ENCODE results near the gene TM9SF4. TPM values are rescaled to one million over a fixed set of nuclear protein-coding genes. Genes with fewer than 3 reads are reported as not detected.
"Not testable (repeated sequence)": the region's sequence is repeated elsewhere in the genome, so short reads cannot be mapped to it uniquely, and the experiment has no call there.

TM9SF4 gene
- total RNA-seq, 1 experiment from 2014 or later: 30.9 TPM

DNA sequence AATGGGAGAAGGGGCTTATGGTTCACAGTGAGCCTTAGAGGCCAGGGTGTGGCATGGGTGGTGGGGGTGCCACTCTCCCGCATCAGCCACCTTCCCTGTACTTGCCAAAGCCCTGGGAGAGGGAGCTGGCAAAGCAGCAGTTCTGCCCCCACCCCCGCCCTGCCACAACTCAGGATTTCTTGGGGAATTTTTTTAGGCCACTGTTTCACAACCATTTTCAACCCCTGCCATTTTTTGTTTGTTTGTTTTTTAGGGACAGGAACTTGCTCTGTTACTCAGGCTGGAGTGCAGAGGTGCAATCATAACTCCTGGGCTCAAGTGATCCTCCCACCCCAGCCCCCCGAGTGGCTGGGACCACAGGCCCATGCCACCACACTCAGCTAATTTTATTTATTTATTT lies 22.4 kb upstream of the TM9SF4 start:
- no peak for DNase-seq (ENCODE audit: low read depth, low spot score)
- in situ Hi-C loops (cut with HindIII; ENCODE audit: low pct_unique_long_range_greater_than_20kb, low sequenced_read_pairs): no loop called here

DNA sequence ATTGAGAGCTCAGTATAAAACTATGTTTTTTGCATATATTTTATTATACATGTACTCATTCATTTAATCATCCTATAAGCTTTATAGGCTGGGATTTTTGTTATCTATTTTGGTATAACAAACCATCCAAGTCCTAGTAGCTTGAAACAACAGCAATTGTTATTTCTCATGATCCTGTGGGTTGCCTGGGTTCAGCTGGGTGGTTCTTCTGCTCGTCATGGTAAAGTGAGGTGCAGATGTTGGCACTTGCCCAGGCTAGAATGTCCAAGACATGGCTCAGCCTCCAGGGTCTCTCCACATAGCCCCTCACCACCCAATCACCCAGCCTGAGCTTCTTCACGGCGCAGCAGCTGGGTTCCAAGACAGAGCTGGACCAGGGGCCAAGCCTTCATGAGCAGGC lies 20.8 kb upstream of the TM9SF4 start:
- DNase-seq (ENCODE audit: low read depth, low spot score): no peak
- in situ Hi-C loops (cut with HindIII; ENCODE audit: low pct_unique_long_range_greater_than_20kb, low sequenced_read_pairs): no loop called here

DNA sequence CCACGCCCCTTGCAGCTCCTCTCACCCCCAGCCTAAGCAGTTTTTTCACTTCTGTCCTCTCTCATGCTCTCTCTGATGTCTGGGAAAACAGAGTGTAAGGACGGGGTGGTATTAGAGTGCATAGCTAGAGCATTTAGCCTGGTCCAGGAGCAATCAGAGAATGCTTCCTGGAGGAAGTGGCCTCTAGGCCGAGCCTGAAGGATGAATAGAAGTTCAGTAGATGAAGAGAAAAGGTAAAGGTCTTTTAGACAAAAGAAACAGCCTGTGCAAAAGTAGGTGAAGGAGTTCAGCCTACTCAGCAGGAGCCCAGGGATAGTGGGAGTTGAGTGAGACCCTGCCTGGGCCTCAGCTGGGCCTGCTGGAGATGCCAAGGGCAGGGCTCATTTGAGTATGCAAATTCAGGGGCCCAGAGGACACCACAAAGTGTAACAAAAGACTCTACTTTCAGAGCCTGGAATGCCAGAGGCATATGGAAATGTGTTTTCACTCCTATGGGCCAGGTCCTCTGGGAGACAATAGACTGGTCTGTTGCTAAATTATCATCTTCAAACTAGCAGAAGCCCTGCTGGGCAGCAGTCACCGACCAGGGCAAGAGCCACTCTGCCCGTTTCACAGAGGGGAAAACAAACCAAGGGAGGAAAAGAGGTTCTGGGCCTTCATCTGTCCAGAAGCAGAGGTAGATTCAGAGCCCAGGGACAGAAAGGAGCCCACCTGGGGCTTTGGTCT lies 19.7 kb upstream of the TM9SF4 start:
- DNase-seq (ENCODE audit: low read depth, low spot score): peak; percentile 37
- in situ Hi-C loops (cut with HindIII; ENCODE audit: low pct_unique_long_range_greater_than_20kb, low sequenced_read_pairs): no loop called here

DNA sequence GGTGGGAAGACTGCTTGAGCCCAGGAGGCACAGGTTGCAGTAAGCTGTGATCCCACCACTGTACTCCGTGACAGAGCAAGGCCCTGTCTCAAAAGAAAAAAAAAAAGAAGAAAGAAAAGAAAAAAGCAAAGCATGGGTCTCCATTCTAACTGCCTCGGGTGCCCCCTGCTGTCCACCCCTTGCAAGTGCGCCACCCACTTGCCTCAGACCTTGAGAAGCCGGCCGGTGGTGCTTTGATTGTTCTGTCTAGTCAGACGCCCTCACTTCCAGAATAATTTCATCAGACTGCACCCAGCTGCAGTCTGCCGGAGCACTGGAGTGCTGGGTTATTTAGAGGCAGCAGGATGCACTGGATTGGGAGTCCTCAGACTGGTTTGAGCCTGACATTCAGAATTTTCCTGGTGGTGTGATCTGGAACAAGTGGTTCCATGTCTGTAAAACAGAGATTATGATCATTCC lies 17.6 kb upstream of the TM9SF4 start:
- peak; percentile 91 for DNase-seq (ENCODE audit: low read depth, low spot score)
- in situ Hi-C loops (cut with HindIII; ENCODE audit: low pct_unique_long_range_greater_than_20kb, low sequenced_read_pairs): no loop called here

DNA sequence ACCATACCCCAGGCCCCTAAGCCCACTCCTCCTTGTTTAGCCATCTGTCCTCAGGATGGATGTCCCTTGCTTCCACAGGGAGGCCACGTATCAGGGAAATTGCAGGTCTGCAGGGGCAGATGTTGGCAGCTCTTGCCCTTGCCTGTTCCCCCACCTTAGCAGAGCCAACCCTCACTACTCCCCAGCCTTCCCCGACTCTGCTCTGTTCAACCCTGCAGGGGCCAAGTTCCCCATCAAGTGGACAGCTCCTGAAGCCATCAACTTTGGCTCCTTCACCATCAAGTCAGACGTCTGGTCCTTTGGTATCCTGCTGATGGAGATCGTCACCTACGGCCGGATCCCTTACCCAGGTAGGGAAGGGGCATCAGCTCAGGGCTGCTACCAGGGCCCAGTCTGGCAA lies 10.7 kb upstream of the TM9SF4 start:
- DNase-seq (ENCODE audit: low read depth, low spot score): no peak
- in situ Hi-C loops (cut with HindIII; ENCODE audit: low pct_unique_long_range_greater_than_20kb, low sequenced_read_pairs): no loop called here

DNA sequence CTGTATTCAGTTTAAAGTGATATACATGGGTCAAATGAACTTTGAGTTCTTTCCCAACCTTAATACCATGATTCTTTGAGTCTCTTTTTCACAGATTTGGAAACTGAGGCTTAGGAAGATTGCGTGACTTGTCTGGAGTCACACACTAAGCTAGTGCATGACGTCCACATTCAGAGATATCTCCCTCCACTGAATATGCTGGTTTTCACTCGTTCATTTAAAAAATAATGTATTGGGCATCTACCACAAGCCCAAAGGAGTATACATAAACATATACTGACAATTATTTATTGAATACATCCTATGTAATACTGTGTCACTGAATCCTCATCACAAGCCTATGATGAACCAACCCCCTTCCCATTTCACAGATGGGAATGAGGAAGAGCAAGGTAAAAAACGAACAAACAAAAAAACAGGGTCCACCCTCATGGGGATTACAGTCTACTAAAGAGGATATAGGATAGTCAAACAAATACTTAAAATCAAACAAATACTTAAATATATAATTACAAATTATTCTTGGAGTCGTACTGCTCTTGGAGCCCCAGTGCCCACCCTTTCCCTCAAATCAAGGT lies 611 bp upstream of the TM9SF4 start:
- in situ Hi-C loops (cut with HindIII; ENCODE audit: low pct_unique_long_range_greater_than_20kb, low sequenced_read_pairs): no loop called here
- DNase-seq (ENCODE audit: low read depth, low spot score): peak; percentile 3

DNA sequence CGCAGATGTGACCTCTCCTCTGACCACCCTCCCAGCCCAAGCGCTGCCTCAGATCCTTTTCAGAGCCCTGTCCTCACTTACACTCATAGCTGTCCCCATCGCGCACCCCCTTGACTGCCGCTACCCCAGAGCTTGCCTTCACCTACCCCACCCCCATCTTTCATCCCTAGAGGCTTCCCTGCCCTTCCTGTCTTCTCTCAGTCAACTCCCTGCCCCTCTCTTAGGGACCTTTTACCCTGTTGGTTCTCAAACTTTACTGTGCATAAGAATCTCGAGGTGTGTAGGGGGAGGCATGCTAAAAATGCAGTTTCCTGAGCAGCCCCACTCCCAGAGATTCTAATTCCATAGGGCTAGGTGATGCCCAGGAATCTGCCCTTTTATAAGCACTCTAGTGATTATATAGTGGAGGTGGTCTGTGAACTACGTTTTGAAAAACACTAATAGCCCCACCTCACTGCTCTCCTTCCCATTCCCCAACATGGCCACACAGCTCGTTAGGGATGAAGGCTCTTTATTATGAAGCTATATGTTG lies 725 bp downstream of the TM9SF4 start:
- in situ Hi-C loops (cut with HindIII; ENCODE audit: low pct_unique_long_range_greater_than_20kb, low sequenced_read_pairs): no loop called here
- DNase-seq (ENCODE audit: low read depth, low spot score): no peak

DNA sequence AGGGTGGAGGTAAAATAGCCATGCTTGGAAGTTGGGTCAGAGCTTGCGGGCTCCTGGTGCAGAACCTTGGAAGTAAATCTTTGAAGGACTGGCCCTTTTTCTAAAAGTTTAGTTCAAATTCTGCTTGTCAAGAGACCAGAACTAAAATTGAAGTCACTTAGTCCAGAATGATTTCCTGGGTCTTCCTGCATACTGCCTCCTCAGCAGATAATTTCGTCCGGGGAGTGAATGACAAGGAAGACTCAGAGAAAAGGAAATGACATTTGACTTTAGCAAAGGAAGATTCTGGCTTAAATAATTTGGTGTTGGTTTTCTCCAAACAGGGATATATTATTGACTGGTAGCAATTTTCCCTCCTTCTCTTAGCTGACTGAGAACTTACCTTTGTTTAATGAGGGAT lies 1.2 kb downstream of the TM9SF4 start:
- DNase-seq (ENCODE audit: low read depth, low spot score): no peak
- in situ Hi-C loops (cut with HindIII; ENCODE audit: low pct_unique_long_range_greater_than_20kb, low sequenced_read_pairs): no loop called here

DNA sequence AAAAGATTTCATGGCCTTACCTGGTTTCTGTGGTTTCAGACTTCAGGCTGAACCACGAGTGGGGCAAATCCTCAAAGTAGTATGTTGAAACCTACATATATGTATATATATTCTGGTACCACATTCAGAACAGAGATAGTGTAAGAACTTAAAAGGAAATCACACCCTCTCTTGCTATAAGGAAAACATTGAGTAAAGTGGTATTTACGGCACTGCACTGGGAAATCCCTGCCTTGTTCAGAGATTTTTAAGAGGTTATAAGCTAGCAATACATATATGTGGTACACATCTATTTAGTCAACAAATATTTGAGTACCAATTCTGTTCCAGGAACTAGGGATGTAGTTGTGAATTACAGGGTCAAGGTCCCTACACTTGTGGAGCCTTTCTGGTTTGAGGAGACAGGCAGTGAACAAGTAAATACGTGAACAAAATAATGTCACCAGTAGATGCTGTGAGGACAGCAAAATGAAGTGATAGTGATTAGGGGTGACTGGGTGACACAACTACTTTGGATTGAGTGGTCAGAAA lies 1.7 kb downstream of the TM9SF4 start:
- in situ Hi-C loops (cut with HindIII; ENCODE audit: low pct_unique_long_range_greater_than_20kb, low sequenced_read_pairs): no loop called here

DNA sequence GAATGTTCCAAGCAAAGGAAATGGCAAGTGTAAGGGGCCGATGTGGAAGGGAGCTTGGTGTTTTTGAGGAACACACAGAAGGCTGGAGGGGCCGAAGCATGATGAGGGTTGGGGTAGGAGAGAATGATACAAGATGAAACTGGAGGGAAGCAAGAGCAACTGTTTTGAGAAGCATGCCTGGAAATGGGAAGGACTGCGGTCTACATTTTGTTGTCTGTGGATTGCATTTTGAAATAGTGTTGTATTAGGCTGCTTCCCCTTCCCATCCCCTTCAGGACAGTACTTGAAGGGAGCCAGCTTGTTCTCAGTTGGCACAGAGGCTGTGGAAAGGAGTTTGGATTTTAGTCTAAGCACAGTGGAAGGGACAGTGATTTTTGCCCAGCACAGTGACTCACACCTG lies 2.2 kb downstream of the TM9SF4 start:
- in situ Hi-C loops (cut with HindIII; ENCODE audit: low pct_unique_long_range_greater_than_20kb, low sequenced_read_pairs): no loop called here
- no peak for DNase-seq (ENCODE audit: low read depth, low spot score)

More for the DNA sequence above, 1.7 kb downstream of the TM9SF4 start:
- no peak for DNase-seq (ENCODE audit: low read depth, low spot score)

DNA sequence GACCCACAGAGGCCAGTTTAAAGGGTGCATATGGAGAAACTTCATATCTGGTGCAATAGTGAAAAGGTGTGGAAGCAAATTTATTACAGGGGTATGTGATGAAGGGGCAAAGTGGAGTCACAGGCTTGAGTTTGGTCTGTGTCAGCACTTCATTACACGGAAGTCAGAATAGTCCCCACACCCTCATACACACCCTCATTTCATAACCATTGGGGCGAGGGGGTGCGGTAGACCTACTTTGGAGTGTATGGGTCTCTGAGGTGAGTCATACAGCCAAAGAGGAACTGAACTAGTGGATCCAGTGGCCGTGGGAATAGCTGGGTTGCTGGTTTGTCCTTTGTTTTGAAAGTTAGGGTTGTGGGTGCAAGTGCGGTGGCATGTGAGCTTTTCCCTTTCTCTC lies 3.3 kb downstream of the TM9SF4 start:
- DNase-seq (ENCODE audit: low read depth, low spot score): no peak
- in situ Hi-C loops (cut with HindIII; ENCODE audit: low pct_unique_long_range_greater_than_20kb, low sequenced_read_pairs): no loop called here

DNA sequence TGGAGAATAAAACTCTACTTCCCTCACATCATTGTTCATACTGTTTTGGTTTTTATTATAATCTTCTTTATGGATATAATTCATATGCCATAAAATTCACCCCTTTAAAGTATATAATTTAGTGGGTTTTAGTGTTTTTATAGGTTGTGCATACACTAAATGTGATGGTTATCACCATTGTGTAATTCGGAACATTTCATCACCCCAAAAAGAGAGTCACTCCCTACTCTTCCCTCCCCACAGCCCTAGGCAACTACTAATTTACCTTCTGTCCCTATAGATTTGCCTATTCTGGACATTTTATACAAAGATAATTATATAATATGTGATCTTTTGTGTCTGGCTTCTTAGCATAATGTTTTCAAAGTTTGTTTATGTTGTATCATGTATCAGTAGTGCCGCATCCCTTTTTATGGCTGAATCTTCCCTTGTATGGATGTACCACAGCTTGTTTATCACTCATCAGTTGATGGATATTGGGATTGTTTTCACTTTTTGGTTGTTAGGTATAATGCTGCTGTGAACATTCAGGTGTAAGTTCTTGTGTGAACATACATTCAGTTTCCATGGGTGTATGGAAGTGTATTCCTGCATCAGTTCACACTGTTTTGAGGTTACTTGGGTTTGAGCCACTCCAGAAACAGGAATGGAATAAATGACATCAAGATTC lies 4.2 kb downstream of the TM9SF4 start:
- in situ Hi-C loops (cut with HindIII; ENCODE audit: low pct_unique_long_range_greater_than_20kb, low sequenced_read_pairs): no loop called here
- no peak for DNase-seq (ENCODE audit: low read depth, low spot score)

DNA sequence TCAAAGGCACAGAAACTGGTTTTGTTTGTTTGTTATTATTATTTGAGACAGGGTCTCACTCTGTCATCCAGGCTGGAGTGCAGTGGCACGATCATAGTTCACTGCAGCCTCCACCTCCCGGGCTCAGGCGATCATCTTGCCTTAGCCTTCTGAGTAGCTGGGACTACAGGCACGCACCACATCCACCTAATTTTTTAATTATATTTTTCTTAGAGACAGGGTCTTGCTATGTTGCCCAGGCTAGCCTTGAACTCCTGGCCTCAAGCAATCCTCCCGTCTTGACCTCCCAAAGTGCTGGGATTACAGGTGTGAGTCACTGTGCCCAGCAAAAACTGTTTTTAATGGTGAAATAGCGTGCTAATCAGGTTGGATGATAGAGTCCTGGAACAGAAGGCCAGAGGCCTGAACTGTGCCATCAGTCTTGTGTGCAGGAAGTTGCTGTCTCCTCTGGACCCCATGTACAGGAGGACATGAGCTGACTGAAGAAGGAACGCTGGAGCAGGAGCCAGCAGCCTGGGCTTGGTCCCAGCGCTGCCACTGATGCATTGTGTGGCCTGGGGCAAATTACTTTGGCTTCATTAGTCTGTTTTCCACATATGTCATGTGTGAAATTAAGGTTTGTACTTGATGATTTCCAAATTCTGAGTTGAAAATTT lies 4.9 kb downstream of the TM9SF4 start:
- DNase-seq (ENCODE audit: low read depth, low spot score): no peak
- in situ Hi-C loops (cut with HindIII; ENCODE audit: low pct_unique_long_range_greater_than_20kb, low sequenced_read_pairs): no loop called here

DNA sequence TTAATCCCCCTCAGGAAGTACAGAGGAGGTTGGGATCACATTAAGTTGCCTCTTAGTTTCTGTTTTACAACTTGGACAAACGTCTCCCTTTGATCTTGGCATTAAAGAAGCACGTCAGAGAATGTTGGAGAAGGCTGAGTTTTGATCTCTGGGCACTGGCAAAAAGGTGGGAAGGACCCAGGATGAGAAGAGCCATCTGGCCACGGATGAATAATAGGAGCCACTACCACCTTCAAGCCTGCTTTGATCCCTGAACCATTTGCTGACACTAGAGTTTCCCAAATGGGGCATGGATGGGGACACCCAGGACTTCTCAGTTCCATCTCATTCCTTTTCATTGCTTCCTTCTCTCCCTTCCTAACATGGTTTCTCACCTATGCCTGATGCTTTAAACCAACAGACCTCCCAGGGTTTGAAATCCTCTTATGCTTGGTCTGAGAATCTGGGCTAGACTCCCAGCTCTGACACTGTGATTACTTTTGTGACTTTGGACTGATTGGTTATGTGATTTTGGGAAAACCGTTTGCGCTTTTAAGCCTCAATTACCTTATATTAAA lies 5.8 kb downstream of the TM9SF4 start:
- in situ Hi-C loops (cut with HindIII; ENCODE audit: low pct_unique_long_range_greater_than_20kb, low sequenced_read_pairs): no loop called here
- no peak for DNase-seq (ENCODE audit: low read depth, low spot score)

DNA sequence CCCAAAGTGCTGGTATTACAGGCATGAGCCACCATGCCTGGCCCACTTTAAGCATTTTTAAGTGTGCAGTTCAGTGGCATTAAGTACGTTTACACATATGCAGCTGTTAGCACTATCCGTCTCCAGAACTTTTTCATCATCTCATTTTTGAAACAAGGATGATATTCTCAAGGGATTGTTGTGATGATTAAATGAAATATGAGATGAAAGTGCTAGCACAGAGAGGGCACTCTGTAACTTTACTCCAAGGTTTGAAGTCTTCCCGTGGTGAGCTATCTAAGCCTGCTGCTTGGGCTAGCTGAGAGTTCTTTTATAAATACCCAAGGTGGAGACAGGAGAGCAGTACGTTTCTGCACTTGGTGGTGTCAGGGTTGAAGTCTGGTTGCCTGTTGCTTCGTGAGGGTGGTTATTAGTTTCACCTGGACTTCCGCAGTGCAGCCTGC lies 6.6 kb downstream of the TM9SF4 start:
- in situ Hi-C loops (cut with HindIII; ENCODE audit: low pct_unique_long_range_greater_than_20kb, low sequenced_read_pairs): no loop called here
- no peak for DNase-seq (ENCODE audit: low read depth, low spot score)

DNA sequence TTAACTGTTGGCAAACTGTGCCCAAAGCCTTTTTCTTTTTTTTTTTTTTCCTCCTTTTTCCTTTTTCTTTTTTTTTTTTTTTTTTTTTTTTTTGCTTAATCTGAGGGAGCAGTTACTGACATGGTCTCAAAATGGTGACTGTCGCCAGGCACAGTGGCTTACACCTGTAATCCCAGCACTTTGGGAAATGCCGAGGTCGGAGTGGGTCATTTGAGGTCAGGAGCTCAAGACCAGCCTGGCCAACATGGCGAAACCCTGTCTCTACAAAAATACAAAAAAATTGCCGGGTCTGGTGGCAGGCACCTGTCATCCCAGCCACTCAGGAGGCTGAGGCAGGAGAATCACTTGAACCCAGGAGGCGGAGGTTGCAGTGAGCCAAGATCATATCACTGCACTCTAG lies 7.3 kb downstream of the TM9SF4 start:
- in situ Hi-C loops (cut with HindIII; ENCODE audit: low pct_unique_long_range_greater_than_20kb, low sequenced_read_pairs); DNase-seq (ENCODE audit: low read depth, low spot score): not testable (repeated sequence)

DNA sequence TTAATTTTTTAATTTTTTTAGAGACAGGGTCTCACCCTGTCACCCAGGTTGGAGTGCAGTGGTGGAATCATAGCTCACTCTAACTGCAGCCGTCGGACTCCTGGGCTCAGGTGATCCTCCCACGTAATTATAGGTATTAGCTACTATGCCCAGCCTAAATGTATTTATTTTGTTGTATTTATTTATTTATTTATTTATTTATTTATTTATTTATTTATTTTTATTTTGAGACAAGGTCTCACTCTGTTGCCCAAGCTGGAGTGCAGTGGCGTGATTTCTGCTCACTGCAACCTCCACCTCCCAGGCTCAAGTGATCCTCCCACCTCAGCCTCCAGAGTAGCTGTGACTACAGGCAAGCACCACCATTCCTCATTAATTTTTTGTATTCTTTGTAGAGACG lies 8.9 kb downstream of the TM9SF4 start:
- in situ Hi-C loops (cut with HindIII; ENCODE audit: low pct_unique_long_range_greater_than_20kb, low sequenced_read_pairs): not testable (repeated sequence)

DNA sequence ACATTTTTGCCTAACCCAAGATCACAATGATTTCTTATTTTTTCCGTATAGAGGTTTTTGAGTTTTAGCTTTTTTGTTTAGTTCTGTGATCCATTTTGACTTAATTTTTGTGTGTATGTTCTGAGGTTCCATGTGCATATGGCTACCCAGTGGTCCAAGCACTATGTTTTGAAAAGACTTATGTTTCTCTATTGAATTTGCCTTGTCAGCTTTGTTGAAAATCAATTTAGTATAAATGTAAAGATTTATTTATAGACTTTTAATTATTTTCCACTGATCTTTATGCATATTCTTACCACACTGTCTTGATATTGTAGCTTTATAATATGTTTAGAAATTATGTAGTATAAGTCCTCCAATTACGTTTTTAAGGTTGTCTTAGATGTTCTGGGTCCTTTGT lies 10.2 kb downstream of the TM9SF4 start:
- no peak for DNase-seq (ENCODE audit: low read depth, low spot score)
- in situ Hi-C loops (cut with HindIII; ENCODE audit: low pct_unique_long_range_greater_than_20kb, low sequenced_read_pairs): no loop called here

More for the DNA sequence above, 8.9 kb downstream of the TM9SF4 start:
- DNase-seq (ENCODE audit: low read depth, low spot score): not testable (repeated sequence)
